ENCODE data around the gene SLC38A10.

The SLC38A10 gene

GRCh38 chr17:81295031-81295675 is at the start of gene SLC38A10:
TSS of gene SLC38A10 (minus strand) at chr17:81295307. CDS start at chr17:81294921, 386 bp downstream.
- peak; percentile 49 for DNase-seq

DNA sequence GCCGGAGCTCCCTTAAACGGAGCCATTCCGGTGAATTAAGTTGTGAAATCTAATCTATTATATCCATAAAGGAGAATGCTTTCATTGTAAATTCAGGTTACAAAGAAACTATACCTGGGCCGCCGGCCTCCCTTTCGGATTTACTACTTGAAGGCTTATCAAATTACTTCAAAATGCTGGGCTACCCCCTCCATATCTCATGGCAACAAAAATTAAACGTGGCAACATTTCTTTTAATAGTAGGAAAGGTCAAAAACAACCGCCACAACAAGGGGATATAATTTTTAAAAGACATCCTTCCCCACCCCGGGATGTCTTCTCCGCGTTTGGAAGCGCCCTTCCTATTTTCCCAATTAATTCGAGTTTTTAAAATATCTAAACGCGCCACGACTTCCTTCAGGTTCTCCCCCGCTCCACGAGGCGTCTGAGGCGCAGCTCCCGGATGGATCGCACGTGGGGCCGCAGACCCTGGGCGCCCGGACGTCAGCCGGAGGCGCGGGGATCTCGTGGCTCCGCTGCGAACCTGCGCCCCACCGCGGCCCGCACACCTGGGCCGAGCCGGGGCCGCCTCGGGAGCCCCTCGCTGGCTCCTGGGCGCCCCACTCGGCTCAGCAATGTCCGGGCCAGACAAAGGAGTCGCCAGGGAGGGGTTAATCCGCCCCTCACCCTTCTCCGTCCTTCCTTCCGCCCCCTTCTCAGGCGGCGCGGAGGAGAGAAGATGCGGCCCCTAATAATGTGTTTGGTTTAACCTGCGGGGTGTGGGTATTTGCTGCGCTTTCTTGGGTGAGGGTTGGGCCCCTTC is 47.4 kb upstream of the SLC38A10 start:
- DNase-seq, result no peak

DNA sequence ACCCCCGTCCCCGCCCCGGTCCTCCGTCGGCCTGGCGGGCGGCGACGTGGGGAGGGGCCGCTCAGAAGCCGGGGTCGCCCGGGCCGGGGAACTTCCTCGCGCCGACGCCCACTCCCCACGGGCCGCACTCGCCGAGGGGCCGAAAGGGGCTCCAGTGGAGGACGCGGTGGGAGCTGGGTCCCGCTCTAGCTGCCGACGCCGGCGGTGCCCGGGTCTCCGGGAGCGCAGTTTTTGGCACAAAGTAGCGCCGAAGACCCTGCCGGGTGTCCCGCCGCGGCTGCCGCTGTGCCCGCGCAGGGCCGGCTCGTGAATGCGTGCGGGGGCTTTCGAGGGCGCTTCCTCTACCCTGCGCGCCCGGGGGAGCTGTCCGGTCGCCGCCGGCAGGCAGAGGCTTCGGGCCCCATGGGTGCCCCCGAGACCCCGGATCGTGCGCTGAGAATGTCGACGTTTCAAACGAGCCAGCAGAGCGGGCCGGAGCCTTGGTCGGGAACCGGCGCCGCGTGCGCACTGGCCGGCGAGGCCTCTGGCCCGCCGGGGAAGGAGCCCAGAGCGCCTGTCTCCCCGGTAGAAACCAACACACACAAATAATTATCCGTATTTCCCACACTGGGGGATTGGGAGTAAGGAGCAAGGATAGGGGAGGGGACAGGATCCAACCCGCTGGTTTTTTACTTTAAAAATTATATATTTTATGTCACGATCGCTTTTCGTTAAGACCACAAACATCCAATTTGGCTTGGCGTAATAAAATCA is 46.6 kb upstream of the SLC38A10 start:
- DNase-seq, result no peak

GRCh38 chr17:81340607-81341515 is 45.8 kb upstream of the SLC38A10 start:
- DNase-seq, result no peak

- no peak for DNase-seq
Observed at GRCh38 chr17:81339534-81340296, 44.6 kb upstream of the SLC38A10 start.

GRCh38 chr17:81339191-81339533 is 44.1 kb upstream of the SLC38A10 start:
- no peak for DNase-seq

- no peak for DNase-seq
Observed at GRCh38 chr17:81338274-81339190, 43.4 kb upstream of the SLC38A10 start.

- no peak for DNase-seq
Observed at GRCh38 chr17:81337476-81337879, 42.4 kb upstream of the SLC38A10 start.

DNA sequence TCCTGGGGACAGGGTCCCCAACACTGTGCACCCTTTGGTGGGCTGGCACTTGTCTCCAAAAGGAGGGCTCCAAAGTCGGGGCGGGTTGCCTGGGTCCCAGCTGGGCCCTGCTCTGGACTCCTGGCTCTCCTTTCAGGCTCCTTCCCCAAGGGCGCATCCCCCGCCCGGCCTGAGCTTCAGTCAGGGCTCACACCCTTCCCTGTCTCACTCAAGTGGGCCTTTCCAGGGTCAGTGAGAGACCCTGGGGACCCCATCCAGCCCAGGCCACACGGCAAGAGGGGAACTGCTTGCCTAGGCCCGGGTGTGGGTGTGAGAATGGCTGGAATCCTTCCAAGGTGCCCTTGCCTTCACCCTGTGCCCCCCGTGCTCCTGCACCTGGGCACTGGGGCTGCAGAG is 41.8 kb upstream of the SLC38A10 start:
- no peak for DNase-seq

DNA sequence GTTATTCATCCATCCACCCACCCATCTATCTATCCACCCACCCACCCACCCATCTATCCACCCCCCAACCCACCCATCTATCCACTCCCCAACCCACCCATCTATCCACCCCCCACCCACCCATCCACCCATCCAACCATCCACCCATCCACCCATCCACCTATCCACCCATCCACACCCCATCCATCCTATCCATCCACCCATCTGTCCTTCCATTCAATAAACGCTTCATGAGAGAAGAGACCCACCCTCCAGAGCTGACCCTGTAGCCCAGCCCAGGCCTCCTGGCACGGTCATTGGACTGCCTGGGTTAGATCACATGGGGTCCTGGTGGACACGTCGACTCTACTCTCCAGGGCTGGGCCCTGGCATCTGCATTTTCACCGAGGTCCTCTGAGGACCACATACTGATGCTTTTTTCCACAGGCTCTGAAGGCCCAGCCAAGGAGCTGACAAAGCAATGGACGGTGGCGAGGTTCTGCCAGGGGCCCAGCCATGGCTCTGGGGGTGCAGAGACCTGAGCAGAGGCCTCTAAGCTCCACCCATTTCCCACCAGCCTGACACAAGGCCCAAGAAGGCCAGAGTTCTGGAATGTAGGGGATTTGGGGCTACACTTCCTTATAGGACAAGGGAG is 41.3 kb upstream of the SLC38A10 start:
- DNase-seq, result no peak

DNA sequence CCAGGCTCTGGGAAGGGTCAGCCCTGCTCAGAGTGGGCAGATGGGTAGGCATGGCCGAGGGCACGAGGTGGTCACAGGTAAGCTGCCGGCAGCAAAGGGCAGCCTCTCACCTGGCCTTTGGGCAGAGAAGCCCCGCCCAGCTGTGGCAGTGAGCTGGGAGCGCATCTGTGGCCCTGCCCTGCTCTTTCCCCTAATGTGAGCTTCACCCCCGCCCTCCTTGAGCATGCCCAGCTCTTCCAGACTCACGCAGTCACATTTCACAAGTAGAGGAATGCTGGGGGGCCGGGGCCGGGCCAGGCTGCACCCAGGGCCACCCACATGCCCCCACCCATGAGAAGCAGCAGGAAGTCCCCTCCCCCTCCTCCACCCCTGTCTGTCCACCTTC is 40.7 kb upstream of the SLC38A10 start:
- no peak for DNase-seq

DNA sequence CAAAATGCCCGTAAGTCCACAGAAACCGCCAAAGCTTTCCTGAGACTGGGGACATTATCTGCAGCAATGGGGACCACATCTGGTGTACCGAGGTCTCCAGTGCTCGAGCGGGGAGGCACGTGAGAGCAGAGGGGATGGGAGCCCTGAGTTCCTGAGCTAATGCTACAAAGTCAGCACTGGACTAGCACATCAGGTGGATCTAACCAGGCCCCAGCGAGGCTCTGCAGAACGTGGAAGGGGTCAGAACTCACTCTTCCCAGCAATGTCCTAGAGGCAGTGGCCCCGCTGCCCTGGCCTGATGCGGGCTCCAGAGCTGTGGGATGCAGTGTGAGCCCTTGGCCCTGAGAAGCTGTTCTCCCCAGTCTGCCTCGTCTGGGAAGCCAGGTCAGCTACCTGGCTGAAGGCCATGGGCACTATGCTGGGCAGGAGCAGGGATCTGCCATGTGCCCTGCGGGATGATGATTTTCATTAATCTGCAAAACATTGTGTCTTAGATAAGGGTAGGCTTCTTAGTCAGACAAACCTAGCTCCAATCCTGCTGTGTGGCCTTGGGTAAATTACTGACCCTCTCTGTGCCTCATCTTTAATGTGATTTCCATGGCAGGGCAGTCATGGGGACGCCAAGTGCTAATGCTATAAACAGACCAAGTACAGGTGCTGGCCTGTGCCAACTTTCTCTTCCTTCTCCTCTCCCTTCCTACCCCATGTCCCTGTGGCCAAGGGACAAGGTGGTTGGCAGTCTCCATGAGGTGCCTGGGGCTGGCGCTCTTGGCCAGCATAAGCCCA is 40.1 kb upstream of the SLC38A10 start:
- DNase-seq, result no peak

GRCh38 chr17:81334391-81334901 is 39.3 kb upstream of the SLC38A10 start:
- no peak for DNase-seq

GRCh38 chr17:81333616-81334368 is 38.7 kb upstream of the SLC38A10 start:
- DNase-seq, result no peak

DNA sequence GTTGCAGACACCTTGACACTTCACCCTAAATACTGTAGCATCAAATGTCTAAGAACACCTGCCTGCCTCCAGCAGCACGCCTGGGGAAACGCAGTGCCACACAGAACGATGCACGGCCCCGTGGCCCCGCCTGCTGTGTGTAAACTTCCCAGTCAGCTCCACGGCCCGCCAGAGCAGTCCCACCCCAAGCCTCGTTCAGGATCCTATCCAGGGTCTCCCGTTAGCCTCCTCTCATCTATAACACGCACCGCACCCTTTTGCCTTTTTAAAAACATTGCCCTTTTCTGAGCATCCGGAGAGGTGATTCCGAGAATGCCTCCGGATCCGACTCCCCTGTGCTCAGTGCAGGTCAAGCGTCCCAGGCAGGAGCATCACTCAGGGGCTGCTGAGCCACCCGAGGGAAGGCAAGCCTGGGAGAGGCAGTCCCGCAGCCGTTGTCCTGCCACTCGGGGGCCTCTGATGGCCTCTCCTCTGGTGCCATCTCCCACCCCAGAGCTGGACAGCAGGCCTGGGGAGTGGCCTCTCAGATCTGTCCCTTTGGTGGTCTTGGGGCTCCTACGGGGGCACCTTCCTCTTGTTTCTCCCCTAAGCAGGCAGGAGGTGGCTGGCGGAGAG is 37.9 kb upstream of the SLC38A10 start:
- DNase-seq, result no peak

DNA sequence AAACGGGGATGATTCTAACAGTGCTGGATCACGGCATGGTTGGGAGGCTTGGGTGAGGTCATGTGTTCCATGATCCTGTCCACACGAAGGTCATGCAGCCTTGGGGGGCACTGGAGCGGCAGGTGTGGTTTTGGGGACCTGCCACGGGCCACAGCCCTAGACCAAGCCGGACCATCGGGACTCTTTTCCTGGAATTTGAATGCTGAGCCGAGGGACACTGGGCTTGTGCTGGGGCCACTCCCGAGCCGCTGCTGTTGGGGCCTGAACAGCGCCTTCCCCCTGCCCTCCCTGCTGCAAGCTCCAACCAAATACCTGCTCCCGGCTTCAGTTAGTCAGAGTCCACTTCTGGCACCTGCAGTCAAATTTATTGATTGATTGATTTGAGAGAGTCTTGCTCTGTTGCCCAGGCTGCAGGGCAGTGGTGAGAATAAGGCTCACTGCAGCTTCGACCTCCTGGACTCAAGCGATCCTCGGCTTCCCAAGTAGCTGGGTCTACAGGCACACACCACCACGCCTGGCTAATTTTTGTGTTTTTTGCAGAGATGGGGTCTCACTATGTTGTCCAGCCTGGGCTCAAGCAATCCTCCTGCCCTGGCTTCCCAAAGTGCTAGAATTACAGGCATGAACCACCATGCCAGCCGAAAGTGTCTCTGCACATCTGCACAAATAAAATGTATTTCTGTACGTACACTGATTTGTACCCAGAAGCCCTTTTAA is 37.2 kb upstream of the SLC38A10 start:
- no peak for DNase-seq

DNA sequence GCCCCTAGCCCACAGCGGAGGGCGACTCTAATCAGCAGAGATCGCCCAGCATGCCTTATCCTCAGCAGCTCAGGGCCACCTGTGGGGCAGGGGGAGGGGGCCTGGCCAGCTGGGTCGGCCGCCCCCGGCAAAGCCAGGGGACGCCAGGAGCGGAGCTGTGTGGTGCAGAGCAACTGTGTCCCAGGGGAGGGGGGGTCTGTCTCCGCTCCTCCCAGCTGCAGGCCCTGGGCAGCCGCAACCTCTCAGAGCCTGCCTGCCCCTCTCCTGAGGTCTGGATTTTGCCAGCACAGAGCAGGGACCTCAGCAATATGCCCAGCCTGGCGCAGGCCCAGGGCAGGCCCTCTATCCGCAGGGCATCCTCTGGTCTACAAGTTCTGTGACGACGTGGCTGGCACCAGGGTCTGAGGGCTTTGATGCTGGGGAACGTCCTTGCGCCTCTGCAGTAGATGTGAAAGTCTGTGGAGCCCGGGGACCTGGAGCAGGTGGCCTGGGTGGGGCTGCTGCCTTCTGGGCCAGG is 36.5 kb upstream of the SLC38A10 start:
- DNase-seq, result no peak
